22Rv1 (cell line): ENCODE measurements around the gene EPAS1.

Source experiments
- H3K27ac ChIP-seq: fragments of 450-650 bp; 2 replicates; pipeline ENCODE4 v1.5.1; 2017
- ZFX ChIP-seq: fragments of 450-650 bp; IDR thresholded peaks from 2 replicates; pipeline ENCODE4 v1.6.1; 2017; ENCODE audit warnings: antibody characterized with exemption, borderline replicate concordance
- TF ChIP-seq, protein P1 (sequence below): fragments of 450-650 bp; IDR thresholded peaks from 2 replicates; pipeline ENCODE4 v1.5.1; 2017; ENCODE audit warnings: mild to moderate bottlenecking

EPAS1 gene

DNA sequence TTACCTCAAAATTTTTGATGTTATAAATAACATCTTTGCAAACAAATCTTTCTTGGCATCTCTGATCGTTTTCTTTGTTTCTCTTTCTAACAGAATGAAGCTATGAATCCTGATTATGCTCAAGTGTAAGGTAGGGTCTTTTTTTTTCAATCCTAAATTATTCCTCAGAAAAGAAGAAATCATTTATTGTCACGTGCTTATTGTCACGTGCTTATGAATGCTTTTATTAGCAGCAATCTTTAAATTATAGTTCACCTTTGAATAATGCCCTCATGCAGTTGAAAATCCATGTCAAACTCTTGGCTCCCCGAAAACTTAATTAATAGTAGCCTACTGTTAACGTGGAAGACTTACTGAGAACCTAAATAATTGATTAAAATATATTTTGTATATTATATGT lies 39.2 kb upstream of the EPAS1 start:
- no peak overlapping the region for H3K27ac ChIP-seq
- TF ChIP-seq, protein P1, sequence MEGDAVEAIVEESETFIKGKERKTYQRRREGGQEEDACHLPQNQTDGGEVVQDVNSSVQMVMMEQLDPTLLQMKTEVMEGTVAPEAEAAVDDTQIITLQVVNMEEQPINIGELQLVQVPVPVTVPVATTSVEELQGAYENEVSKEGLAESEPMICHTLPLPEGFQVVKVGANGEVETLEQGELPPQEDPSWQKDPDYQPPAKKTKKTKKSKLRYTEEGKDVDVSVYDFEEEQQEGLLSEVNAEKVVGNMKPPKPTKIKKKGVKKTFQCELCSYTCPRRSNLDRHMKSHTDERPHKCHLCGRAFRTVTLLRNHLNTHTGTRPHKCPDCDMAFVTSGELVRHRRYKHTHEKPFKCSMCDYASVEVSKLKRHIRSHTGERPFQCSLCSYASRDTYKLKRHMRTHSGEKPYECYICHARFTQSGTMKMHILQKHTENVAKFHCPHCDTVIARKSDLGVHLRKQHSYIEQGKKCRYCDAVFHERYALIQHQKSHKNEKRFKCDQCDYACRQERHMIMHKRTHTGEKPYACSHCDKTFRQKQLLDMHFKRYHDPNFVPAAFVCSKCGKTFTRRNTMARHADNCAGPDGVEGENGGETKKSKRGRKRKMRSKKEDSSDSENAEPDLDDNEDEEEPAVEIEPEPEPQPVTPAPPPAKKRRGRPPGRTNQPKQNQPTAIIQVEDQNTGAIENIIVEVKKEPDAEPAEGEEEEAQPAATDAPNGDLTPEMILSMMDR = no peak
- TF ChIP-seq ZFX = no peak

DNA sequence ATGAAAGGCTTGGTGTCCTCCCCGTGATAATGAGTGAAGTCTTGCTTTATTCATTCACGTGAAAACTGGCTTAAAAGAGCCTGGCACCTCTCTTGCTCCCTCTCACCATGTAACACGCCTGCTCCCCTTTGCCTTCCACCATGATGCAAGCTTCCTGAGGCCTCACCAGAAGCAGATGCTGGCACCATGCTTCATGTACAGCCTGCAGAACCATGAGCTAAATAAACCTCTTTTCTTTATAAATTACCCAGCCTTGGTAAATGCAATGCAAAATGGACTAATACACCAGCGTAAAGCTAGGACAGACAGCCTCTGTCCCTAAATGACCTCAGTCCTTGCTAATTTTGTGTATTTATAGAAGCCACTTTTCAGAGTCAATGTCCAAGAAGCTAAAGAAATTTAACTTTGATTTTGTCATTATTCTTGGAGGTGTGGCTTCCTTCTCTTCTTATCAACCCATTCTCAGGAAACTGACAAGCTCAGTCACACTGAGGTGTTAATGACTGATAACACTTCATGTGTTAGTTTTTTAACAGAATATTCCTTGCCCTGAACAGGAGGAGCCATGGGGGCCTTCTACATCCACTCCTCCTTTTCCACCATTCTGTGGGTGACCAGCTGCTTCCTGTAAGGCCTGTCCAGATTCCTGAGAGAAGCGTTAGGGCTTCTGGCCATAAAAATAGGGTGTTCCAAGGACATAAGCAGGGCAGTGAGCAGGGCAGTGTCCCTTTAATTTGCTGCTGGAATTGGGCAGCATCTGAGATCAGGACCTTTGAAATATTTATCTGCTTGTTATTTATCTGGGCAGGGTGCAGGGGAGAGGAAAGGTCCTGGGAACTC lies 38.0 kb upstream of the EPAS1 start:
- no peak for TF ChIP-seq ZFX
- TF ChIP-seq, protein P1 = no peak
- no peak overlapping the region for H3K27ac ChIP-seq

DNA sequence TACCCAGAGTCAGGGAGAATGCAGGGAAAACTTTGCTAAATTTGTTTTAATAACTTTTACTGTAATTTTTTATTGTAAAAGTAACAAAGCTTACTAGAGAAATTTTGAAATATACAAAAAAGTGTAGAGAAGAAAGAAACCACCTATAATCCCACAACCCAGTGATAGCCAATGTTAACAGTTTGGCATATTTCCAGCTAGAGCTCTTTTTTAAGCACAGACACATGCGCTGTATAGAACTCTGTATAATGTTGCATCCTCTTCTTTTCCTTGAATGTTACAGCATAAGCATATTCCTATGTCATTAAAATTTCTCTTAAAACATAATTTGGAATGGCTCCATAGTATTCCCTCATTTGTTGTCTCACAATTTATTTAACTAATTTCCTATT lies 37.4 kb upstream of the EPAS1 start:
- no peak overlapping the region for H3K27ac ChIP-seq
- TF ChIP-seq, protein P1 = no peak
- TF ChIP-seq ZFX = no peak

DNA sequence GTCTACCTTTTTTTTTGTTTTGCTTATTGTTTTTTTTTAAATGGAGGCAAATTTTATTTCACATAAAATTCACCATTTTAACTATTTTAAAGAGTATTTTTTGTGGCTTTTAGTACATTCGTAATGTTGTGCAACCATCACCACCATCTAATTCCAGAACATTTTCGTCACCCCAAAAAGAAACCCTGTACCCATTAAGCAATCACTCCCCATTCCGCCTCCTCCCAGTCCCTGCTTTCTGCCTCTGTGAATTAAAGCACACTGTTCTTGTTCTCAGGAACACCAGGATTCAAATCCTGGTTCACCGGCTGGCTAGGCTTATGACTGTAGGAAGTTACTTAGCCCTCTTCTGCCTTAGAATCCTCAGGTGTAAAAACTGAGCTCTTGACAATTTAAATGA lies 36.9 kb upstream of the EPAS1 start:
- TF ChIP-seq ZFX = no peak
- TF ChIP-seq, protein P1 = no peak
- H3K27ac ChIP-seq = no peak overlapping the region

DNA sequence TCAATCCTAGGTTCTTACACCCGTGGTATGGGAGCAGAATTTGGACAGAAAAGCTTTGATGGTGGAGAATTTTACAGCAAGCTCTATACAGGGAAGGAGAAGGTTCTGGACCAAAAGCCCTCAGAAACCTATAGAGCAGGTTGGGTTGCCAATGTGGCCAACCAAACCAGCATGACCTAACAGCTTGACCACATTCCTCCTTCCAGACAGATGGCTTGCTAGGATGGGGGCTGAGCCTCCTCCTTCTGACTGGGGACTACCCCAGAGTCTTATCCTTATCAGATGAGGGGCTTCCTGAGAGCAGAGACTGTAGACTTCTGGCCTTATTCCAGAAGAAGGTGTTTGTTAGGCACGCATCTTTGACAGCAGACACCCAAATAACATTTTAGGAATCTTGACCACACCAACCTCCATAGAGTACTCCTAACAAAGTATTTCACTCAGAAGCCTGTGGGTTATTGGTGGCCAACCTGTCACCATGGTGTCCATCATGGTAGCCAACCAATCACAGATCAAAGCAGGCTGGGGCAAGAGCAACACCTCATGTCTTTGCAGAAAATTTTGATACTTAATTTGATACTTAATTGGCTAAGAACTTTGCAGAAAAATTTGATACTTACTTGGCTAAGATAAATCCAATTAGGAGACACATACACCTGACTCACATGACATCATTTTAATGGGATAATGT lies 34.8 kb upstream of the EPAS1 start:
- no peak overlapping the region for H3K27ac ChIP-seq
- no peak for TF ChIP-seq ZFX
- TF ChIP-seq, protein P1 = no peak

DNA sequence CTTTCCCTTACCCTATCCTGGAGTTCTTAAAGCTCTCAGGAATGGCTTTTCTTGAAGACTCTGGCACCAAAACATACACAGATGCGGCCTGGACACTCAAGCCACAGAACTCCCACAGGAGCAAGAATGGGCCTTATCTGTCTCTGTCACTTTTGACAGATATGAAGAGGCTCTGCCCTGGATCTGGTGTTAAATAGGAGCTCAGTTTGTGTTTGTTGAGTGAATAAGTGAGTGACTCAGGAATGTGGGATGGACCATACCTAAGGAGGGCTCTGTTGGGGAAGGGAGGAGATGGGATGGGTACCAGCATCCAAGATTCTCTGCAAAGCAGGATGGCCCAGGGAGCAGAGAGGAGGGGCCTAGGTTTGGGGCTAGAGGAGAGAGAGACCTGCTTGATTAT lies 33.9 kb upstream of the EPAS1 start:
- TF ChIP-seq ZFX = no peak
- TF ChIP-seq, protein P1 = no peak
- no peak overlapping the region for H3K27ac ChIP-seq

DNA sequence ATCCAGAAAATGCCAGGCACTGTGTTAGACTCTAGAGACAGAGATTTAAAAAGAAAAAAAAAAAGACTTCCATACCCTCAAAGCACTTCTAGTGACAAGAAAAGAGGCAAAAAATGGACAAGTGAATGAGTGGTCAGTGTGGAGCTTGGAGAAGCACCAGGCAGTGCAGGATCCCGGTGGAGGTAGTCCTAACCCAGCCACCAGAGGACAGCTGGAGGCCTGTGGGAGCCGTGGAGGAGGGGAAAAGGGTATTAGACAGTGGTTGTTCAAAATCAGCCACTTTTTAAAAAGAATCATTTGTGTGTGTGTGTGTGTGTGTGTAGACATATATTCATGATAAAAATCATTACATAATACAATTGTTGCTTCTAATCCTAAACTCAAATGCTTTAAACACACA lies 32.8 kb upstream of the EPAS1 start:
- TF ChIP-seq, protein P1 = no peak
- TF ChIP-seq ZFX = no peak
- H3K27ac ChIP-seq = no peak overlapping the region
